GM11168 (cell line): ENCODE measurements around the gene CELSR1.

Experiments
- in situ Hi-C: fragments of 300-500 bp; cut with MboI; formaldehyde crosslinking; loops from one replicate; pipeline ENCODE4 v1.12.0; 2022; ENCODE audit warnings: low sequenced_read_pairs; ENCODE audit not compliant: unreplicated experiment

Gene CELSR1

DNA sequence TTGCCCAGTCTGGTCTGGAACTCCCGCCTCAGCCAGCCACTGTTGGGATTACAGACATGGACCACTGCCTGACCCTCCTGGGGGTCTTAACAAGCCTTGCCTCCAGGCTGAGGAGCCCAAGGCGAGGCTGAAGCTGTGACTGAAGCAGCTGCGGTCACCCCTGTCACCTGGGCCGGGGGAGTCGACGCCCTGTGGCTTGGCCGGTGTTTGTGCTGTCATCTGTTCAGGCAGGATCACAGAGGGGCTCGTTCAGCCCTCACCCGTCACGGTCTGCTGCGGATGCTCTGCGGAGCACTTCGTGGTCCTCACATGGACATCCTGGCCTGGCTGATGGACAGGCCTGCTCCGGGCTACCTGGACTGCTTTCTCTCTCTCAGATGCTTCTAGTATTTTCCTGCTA, 178.1 kb downstream of the CELSR1 start:
- in situ Hi-C loops = no loop called here

DNA sequence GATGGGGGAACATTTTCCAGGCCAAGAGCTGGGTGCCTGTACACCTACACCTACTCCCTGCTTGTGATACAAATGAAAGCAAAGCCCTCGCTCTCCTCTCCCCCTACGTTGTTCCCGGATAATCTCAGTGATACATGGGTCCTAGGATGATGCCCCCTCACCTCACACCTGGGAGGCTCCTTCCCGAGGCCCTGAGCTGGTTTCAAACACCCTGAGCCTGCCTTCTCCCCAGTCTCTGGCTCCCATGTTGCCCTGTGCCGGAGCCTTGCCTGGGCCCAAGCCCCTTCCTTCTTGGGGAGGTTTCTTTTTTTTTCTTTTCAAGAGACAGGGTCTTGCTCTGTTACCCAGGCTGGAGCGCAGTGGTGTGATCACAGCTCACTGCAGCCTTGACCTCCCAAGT, 178.7 kb downstream of the CELSR1 start:
- in situ Hi-C loops = no loop called here

DNA sequence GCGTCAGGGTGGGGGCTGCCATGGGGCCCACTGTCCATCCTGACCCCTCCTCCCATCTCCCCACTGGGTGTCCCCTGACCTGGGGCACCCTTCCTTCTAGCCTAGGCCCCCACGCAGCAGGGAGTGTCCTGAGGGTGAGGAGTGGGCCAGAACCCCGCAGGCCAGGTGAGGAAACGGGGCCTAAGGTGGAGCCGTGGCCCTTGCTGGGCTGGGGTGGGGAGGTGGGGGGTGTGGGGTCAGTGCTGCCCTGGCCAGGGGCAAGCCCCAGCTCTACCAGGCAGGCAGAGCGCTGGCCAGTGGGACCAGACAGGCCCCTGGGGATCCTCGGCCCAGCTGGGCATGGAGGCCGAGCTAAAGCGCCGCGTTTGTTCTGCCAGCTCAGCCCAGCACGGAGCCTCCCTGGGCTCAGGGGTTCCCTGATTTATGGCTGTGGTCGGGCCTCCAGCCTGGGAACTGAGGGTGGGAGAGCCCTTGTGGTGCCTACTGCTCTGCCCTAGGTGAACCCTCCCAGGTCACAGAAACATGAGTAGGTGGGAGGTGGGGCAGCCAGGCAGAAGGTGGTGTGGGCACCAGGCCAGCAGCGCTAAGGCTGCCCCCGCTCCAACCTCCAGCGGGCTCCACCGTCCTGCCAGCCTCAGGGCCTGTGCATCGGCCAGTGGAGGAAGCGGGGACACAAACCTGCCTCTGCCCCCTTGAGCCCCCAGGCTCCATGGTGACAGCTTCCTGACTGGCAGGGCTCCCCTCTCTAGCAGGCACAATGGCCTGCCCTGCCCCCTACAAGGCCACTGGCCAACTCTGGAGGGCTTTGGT, 179.5 kb downstream of the CELSR1 start:
- in situ Hi-C loops = no loop called here

DNA sequence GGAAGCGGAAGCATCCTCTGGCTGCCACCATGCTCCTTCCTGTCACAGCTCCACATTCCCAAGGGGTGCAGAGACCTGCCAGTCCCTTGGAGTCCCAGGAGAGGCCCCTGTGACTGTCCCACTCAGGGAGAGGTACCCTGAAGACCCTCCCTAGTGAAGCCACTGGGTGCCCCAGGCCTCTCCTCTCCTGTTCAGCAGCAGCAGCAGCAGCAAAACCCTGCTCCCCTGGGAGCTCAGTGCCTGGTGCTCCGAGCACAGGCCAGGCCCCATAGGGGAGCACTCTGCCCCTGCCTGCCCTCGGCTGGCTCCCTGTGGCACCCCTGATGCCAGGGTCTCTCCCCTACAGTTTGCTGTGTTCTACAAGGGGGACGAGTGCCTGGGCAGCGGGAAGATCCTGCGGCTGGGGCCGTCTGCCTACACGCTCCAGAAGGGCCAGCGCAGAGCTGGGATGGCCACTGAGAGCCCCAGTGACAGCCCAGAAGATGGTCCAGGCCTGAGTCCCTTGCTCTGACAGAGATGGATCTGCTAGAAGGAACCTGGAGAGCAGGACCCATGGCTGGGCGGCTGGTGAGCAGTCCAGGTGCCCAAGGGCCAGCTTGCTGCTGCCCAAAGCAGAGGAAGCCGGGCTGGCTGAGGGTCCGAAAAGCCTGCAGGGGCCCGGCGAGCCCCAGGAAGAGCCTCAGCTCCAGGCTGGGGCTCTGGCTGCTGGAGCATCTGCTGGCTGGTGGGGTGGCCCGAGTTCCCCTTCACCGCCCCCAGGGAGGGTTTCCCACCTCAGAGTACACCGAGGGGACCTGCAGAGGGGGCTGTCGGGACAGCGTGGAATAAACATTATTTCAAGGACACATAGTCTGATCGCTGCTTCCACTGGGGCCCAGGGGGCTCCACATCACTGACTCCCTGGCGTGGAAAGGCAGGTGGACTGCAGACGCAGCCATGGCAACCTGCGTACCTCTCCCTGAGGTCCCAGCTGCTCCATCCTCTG, 180.6 kb downstream of the CELSR1 start:
- in situ Hi-C loops = no loop called here

DNA sequence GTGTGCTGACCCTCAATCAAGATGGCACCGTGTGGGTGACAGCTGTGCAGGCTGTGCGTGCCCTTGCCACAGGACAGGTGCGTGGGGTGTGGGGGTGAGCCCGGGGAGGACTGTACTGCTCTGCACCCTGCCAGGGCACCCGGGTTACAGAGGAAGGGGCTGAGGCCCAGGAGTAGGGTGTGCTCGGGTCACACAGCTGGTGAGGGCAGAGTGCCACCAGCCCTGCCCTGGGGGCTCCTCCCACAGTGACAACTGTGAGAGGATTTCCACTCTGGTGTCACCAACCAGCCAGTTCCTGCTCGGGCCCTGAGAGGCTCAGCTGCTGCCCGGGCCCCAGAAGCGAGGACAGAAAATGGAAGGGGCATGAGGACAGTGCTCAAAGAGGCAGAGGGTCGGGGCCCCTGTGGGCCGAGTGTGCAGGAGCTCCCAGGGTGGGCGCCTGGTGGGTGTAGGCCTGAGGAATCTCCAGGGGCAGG, 181.4 kb downstream of the CELSR1 start:
- in situ Hi-C loops = no loop called here

DNA sequence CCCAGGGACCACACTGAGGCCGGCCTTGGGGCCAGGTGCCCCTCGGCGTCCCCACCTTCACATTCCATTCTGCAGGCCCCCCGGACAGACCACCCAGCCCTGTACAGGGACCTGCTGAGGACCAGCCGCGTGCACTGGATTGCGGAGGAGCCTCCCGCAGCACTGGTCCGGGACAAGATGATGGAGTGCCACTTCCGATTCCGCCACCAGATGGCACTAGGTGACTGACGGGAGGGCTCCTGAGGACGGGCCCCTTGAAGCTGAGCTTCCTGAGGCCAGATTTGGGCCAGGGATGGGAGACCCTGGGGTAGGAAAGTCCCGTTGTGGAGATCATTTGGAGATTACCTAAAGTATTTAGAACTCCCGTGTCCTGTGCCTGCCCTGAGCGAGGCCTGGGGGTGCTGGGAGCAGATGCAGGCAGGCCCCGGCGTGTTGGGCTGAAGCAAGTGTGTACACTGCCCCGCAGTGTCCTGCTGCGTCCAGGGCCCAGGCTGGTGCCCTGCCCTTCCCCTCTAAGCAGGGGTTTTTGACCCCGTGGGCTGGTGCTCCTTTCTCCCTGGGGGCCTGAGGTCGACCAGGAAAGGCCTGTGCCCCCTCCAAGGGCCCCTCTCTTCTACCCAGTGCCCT, 181.9 kb downstream of the CELSR1 start:
- in situ Hi-C loops = no loop called here

DNA sequence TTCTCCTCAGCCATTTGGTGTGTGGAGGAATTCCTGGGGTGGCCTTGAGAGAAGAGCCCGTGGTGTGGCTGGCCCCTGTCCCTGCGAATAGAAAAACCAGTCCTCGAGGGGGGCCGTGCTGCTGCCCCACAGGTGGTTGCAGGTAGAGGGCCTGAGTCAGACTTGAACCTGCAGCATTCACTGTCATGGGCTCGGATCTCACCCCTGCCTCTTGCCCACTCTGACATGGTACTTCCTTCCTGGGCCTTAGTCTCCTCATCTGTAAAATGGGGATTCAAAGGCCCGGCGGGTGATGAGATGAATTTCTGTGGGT, 182.5 kb downstream of the CELSR1 start:
- in situ Hi-C loops = no loop called here

DNA sequence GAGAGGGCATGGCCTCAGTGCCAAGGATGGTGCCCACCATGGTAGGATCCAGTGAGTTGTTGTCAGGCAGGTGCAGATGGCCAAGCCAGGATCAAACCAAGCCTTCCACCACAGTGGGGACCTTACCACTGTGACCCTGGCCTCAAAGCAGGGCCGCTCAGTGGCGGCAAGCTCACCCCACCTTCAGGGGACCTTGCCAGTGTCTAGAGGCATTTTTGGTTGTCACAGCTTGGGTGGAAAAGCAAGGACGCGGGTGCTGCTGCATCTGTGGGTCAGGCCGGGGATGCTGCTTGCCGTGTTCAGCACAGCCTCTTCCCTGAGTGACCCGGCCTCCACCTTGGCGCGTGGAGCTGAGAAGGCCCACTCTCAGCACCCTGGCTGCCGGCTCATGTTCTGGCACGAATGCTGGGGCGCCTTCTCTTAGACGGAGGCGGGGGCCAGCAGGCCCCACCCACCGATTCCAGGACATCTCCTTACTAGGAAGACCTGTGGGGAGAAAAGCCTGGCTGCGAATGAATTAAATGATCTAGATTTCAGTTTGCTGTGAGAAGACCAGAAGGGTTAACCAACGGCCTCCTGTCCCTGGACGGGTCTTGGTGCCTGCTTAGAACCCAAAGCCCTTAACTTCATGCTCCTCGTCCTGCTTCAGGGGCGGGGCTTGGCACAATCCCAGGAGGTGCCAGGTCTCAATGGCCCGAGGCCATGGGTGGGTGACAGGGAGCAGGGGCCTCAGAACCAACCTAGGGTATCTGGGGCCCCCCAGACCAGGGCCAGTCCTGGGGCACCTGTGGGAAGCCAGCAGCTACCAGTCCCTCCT, 183.0 kb downstream of the CELSR1 start:
- in situ Hi-C loops = no loop called here

DNA sequence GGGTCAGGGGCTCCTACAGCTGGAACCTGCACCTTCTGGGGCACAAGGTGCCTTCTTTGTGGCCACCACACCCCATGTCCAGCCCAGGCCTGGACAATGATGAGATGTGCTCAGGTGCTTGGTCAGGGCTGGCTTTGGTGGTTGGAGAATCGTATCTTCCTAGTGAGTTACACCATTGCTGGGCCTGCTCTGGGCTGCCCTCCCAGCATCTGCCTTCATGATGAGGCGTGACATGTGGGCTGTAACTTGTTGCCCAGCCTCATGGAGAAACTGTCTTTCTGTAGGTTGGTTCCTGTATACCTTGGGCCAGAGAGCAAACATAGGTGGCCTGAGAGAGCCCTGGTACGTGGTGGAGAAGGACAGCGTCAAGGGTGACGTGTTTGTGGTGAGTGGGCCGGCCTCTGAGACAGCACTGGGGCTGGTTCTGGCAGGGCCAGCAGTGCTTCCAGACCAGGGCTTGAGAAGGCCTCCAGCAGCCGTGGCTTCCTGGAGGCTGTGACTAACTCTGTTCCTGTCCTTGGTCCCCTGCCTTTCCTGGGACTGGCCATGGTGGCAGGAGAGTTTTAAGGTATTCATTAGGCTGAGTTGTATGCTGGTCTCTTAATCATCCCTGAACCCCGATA, 183.8 kb downstream of the CELSR1 start:
- in situ Hi-C loops = no loop called here

DNA sequence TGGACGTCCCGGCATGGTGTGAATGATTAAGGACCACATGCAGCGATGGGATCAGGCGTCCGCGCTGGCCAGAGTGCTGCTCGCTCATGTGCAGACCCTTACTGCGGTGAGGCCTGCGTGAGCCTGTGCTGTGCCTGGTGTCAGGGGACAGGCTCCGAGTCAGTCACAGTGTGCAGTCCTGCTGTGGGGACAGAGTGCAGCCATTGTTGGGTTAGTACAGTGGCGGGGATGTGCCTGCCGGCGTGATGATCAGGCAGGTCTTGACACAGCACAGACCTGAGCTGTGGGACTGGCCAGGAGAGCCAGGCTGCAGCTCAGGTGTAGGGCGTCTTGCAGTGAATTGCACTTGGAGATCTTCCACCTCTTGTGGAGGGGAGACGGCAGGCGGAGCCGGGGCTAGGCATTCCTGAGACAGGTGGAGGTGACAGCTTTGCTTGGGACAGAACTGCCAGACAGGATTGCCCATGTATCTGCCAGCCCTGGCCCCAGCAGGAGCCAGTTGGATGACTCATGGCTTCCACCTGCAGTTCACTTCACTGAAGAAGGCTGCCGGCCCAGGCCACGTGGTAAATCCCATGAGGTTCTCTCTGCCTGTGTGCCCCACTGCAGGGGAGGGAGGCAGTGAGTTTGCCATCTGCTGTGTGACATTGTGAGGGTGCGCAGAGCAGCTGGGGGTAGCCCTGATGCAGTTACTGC, 184.6 kb downstream of the CELSR1 start:
- in situ Hi-C loops = no loop called here

DNA sequence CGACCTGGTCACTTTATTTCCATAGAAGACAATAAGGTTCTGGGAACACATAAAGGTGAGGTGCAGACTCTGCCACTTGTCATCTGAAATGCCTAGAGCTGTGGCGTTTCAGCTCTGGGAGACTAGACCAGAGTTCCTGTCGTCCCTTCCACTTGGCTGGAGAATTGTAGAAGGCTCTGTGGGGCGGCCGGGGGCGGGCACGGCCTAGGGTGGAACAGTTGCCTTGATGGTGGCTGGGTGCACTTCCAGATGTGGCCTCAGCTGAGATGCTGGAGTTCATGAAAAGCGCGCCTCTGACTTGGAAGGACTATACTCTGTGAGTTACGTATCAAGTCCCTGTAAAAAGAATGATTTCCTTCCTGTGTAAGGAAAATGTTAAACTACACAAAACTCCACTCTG, 185.1 kb downstream of the CELSR1 start:
- in situ Hi-C loops = no loop called here

DNA sequence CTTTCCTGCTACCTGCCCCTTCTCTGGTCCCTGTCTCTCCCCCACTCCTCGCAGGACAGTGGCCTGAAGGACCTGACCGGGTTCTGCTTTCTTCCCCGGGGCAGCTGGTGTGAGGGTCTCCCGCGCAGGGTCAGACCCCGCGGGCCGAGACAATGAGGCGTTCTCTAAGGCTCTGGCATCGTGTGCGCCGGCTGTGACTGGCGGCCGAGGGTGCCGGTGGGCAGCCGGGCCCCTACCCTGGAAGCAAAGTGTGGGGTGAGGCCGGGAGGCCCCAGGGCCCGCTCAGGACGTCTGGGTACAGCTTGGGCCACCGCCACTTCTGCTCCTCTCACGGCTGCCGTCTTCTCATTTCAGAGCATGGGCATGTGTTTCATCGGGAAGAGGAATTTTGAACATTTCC, 185.7 kb downstream of the CELSR1 start:
- in situ Hi-C loops = no loop called here

DNA sequence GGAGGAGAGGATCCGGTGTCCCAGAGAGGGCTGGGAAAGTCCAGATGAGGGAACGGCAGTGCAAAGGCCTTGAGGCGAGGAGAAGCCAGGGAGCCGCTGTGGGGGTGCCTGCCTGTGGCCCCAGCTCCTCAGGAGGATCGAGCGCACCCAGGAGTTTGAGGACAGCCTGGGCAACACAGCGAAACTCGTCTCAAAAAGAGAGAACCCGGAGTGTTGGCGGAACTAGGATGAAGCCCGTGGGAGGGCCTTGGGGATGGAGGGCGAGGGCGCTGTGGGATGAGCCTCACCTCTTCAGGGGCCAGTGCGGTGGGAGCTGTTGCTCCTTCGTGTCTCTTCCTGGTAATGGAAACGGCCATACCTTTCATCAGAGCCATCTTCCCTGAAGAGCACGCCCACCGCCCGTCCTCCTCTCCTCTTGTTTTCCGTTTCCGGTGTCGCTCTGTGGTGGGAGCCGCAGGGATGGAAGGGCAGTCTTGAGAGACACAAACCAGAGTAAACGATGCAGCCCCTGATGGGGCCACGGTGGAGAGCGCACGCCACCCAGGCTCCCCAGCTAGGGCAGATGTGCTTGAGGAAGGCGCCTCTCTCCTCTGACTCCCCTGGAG, 186.2 kb downstream of the CELSR1 start:
- in situ Hi-C loops = no loop called here

DNA sequence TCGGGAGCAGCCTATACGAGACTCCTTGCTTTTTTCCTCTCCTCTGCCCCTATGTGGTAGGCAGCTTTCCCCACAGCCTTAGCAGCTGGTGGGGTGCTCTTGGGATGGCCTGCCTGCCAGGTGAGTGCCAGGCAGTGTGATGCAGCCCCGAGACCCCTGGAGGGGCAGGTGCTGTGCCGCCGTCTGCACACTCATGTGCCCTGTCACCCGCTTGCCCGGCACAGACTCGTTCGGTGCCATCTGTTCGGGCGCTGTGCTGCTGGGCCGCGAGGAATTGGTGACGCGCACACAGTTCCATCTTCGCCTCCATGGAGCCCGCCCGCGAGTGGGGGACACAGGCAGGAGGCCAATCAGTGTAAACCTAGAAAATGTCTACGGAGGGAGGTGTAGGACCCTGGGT, 186.8 kb downstream of the CELSR1 start:
- in situ Hi-C loops = no loop called here

DNA sequence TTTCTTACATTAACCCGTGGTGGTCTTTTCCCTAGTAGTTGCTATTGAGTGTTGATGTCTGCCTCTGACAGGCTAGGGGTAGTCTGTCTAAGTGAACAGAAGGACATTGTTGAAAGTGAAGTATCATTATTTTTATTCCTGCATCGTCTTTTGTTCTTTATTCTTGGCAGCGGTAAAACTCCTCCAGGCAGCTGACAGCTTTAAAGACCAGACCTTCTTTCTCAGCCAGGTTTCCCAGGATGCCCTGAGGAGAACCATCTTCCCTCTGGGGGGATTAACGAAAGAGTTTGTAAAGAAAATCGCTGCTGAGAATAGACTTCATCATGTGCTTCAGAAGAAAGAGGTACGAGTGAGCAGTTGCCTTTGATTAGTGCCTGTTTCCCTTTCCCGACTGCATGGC, 187.3 kb downstream of the CELSR1 start:
- in situ Hi-C loops = no loop called here

DNA sequence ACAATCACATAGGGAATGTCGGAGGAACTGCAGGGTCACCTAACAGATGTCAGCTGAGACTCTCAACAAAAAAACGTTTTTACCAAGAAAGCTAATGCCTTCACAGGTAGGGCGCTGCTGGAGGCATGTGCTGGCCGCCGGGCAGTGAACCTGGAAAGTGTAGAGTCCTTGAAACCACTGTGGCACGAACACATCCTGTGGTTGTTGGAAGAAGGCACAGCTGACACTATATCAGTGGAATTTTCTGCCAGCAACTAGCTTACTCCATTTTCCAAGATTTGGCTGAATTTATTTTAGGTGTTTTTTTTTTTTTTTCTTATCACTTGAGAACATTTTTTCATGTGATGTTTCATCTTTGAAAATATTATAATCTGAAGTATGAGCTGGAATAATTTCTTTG, 187.7 kb downstream of the CELSR1 start:
- in situ Hi-C loops = no loop called here

DNA sequence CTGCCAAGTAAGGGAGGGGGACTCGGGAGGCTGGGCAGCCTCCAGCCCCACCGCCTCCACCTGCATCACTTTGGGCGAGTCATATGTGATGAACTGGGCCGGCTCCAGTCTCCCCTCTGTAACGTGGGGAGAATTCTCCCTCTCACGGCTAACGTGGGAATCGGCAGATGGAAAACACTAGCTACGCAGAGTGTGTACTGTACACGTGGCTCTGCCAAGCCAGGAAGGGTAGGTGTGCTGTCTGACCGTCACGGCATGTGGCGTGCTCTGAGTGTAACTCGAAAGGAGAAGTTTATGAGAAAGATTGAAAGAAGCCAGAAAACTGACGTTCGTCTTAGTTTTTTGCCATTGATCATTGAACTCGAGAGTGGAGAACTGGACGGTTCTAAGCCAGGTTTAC, 188.2 kb downstream of the CELSR1 start:
- in situ Hi-C loops = no loop called here

DNA sequence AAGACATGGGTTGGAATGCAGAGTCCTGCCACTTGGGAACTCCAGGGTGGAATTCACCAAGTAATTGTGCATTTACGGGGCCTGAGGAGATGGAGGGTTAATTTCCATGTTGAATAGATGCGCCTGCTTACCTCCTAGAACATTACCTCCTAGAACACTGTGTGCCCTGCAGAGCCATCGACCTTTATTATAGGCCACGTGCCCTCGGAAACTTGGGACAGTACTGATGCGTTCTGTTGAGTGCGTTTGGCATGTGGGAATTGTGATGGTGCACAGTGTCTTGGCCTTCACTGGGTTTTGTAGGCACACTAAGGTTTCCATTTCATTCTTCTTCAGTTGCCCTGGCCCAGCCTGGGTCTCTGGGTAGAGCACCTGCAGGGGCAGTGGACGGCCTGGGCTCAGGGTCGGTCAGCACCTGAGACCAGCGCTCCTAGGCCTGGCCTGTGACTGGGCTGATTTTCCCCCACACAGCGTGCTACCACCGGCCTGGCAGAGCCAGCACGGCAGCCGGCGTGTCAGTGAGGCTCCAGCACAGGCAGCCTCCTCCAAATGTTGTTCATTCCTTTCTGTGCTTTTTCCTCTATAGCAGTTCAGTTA, 189.2 kb downstream of the CELSR1 start:
- in situ Hi-C loops = no loop called here
